Esophagus squamous epithelium (tissue), 5 donors: ENCODE results near the gene SYNGR2. TPM values are rescaled to one million over a fixed set of nuclear protein-coding genes. Genes with fewer than 3 reads are reported as not detected.

Experiments
- DNase-seq: peaks from one replicate; lab custom pipeline; 2025; lab: John Stamatoyannopoulos, UW
- H3K27ac ChIP-seq, 4 donors: fragments of 200-600 bp; sonication (generic); one replicate each; pipeline ENCODE4 v1.5.1; 2016 to 2019; ENCODE audit warnings: mild to moderate bottlenecking in 1 of 4
- H3K27me3 ChIP-seq, 4 donors: fragments of 200-600 bp; sonication (generic); 1 replicate in 3 of 4; 2 replicates in 1 of 4; pipeline versions ENCODE4 v1.5.1 to v1.6.0; 2017 to 2021; ENCODE audit warnings: antibody characterized with exemption in 1 of 4
- H3K36me3 ChIP-seq, 3 donors: fragments of 200-600 bp; sonication (generic); one replicate each; pipeline ENCODE4 v1.5.1; 2016 to 2019
- H3K4me1 ChIP-seq, 3 donors: fragments of 200-600 bp; sonication (generic); one replicate each; pipeline ENCODE4 v1.5.1; 2017 to 2019
- H3K4me3 ChIP-seq, 4 donors: fragments of 200-600 bp; sonication (generic); 1 replicate in 3 of 4; 2 replicates in 1 of 4; pipeline ENCODE4 v1.5.1; 2016 to 2019; ENCODE audit warnings: mild to moderate bottlenecking in 2 of 4, moderate library complexity in 1 of 4
- H3K9me3 ChIP-seq, 3 donors: fragments of 200-600 bp; sonication (generic); one replicate each; pipeline ENCODE4 v1.5.1; 2016 to 2019
- CTCF ChIP-seq, 6 experiments: fragments of 450-650 bp in 4 of 6; fragments of 200-600 bp in 2 of 6; sonication (generic) in 2 of 6; IDR thresholded peaks; one replicate each; pipeline ENCODE4 v1.5.1; 2016 to 2019; ENCODE audit warnings: antibody characterized with exemption in 6 of 6, mild to moderate bottlenecking in 4 of 6, moderate library complexity in 4 of 6
- POLR2A ChIP-seq, 4 donors: fragments of 450-650 bp; IDR thresholded peaks; one replicate each; pipeline ENCODE4 v1.6.1; 2017; ENCODE audit warnings: antibody characterized with exemption in 4 of 4, mild to moderate bottlenecking in 4 of 4, moderate library complexity in 3 of 4
- WGBS, 2 donors: methylation state at CpG; one replicate each; pipeline ENCODE4 v1.1.5; 2018; 5-methylcytosine and 5-hydroxymethylcytosine counted together
- intact Hi-C: fragments of 100-400 bp; cut with DNase I; formaldehyde crosslinking; loops from one replicate; pipeline ENCODE4 v1.15.0; 2022
- total RNA-seq, 4 donors: library from RNA; depleted of rRNA; stranded (reverse); fragments of >200 nt; gene quantifications; one replicate each; pipeline ENCODE4 v1.1.0, GENCODE V29; 2016
- donor health status: DM: yes; HTN: yes; CAD: no.

SYNGR2 gene
- total RNA-seq, 4 donors from 2014 or later: 41.2 to 93.9 (median 75.7) TPM

- Histone ChIP-seq H3K36me3 (peaks cover 0 to 69% (median 6%) of the 10 kb centered on the region in 3 donors), H3K27me3 (no peaks in the 10 kb centered on the region), H3K9me3 (no peaks in the 10 kb centered on the region), H3K4me1 (peaks cover 5 to 40% (median 13%) of the 10 kb centered on the region in 3 donors), H3K27ac (peak overlapping the region; percentile 70 to 96 (median 88)), H3K4me3 (no peak overlapping the region)
- intact Hi-C loops: no loop called here
- DNase-seq: no peak
- TF ChIP-seq POLR2A (IDR thresholded peaks at IDR 0.05) (no peak), CTCF (IDR thresholded peaks at IDR 0.05) (no peak)
- 32 to 39% methylated on average over 4 to 9 of the region's 9 CpGs for WGBS, 2 donors
Observed at GRCh38 chr17:78197147-78197832, 28.9 kb downstream of the SYNGR2 start.

DNA sequence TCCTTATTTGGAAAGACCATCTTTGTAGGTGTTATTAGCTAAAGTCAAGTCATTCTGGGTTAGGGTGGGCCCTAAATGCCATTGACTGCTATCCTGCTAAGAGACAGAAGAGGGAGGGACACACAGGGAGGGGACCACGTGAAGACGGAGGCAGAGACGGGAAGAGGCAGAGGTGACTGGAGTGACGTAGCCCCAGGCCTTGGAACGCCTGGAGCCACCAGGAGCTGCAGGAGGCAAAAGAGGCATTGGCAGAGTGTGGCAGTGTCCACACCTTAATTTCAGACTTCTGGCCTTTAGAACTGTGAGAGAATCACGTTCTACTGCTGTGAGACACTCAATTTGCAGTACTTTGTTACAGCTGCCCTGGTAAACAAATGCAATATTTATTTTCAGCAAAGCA is 32.1 kb downstream of the SYNGR2 start:
- TF ChIP-seq CTCF (IDR thresholded peaks at IDR 0.05): no peak
- no peak for TF ChIP-seq POLR2A (IDR thresholded peaks at IDR 0.05)
- no peaks in the 10 kb centered on the region for H3K9me3 ChIP-seq
- no peak for DNase-seq
- no peak overlapping the region for H3K27ac ChIP-seq
- H3K36me3 ChIP-seq: peaks cover 5 to 69% (median 5%) of the 10 kb centered on the region in 3 donors
- peaks cover 5 to 40% (median 13%) of the 10 kb centered on the region in 3 donors for H3K4me1 ChIP-seq
- 87 to 92% methylated on average over 6 of the region's 6 CpGs for WGBS, 2 donors
- intact Hi-C loops: no loop called here
- H3K4me3 ChIP-seq: no peak overlapping the region
- H3K27me3 ChIP-seq: no peaks in the 10 kb centered on the region

DNA sequence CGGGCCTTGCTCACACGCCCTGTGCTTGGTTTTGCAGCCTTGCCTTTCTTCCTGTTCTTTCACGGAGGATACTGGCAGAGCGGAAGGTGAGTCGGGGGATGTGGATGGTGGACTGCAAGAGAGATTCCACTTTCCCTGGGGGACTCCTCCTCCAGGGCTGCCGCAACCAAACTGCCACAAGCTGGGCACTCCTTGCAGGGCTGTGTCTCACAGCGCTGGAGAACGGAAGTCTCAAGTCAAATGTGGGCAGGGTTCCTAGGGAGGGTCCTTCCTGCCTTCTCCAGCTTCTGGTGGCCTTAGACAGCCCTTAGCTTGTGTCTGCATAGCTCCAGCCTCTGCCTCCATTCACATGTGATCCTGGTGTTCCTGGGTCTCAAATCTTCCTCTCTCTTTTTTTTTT is 34.3 kb downstream of the SYNGR2 start:
- Histone ChIP-seq H3K36me3 (peaks cover 5 to 58% (median 5%) of the 10 kb centered on the region in 3 donors), H3K9me3 (no peaks in the 10 kb centered on the region), H3K27me3 (no peaks in the 10 kb centered on the region), H3K4me1 (peaks cover 5 to 25% (median 13%) of the 10 kb centered on the region in 3 donors), H3K4me3 (no peak overlapping the region), H3K27ac (no peak overlapping the region)
- no peak for DNase-seq
- intact Hi-C loops: no loop called here
- WGBS, 2 donors: 82 to 100% methylated on average over 3 to 4 of the region's 8 CpGs
- no peak for TF ChIP-seq CTCF (IDR thresholded peaks at IDR 0.05)
- TF ChIP-seq POLR2A (IDR thresholded peaks at IDR 0.05): no peak

GRCh38 chr17:78204387-78205123 is 36.2 kb downstream of the SYNGR2 start:
- intact Hi-C loops: no loop called here
- Histone ChIP-seq H3K36me3 (peaks cover 5 to 56% (median 5%) of the 10 kb centered on the region in 3 donors), H3K27ac (no peak overlapping the region), H3K27me3 (no peaks in the 10 kb centered on the region), H3K9me3 (no peaks in the 10 kb centered on the region), H3K4me3 (no peak overlapping the region), H3K4me1 (peaks cover 1 to 9% (median 2%) of the 10 kb centered on the region in 3 donors)
- TF ChIP-seq POLR2A (IDR thresholded peaks at IDR 0.05) (no peak), CTCF (IDR thresholded peaks at IDR 0.05) (no peak)
- DNase-seq: no peak
- WGBS, 2 donors: 87 to 96% methylated on average over 16 to 19 of the region's 22 CpGs
